ENCODE results near the gene C16orf92. TPM values are rescaled to one million over a fixed set of nuclear protein-coding genes. Genes with fewer than 3 reads are reported as not detected.

The C16orf92 gene
- total RNA-seq, 3 donors from 2014 or later (not counting 1 experiment from before 2014, with no cell fraction given), result not detected

- TF ChIP-seq CTCF (IDR thresholded peaks at IDR 0.05), result no peak
- H3K27me3 ChIP-seq (ENCODE audit: control insufficient read depth, insufficient read depth, low read length), result no peaks in the 10 kb centered on the region
- peak overlapping the region; percentile 96 for H3K4me3 ChIP-seq (ENCODE audit: low read length)
- peak overlapping the region; percentile 94 to 98 for H3K27ac Mint-ChIP-seq
- peaks cover 35 to 50% of the 10 kb centered on the region in 2 donors for H3K4me1 Mint-ChIP-seq
- peaks cover 25% of the 10 kb centered on the region for H3K36me3 ChIP-seq (ENCODE audit: control insufficient read depth, insufficient read depth, low read length)
- H3K4me3 Mint-ChIP-seq, result peak overlapping the region; percentile 98
- H3K9me3 ChIP-seq (ENCODE audit: control insufficient read depth, insufficient read depth, low read length), result no peaks in the 10 kb centered on the region
- under 1% methylated on average over 25 of the region's 25 CpGs for WGBS (ENCODE audit: insufficient coverage)
- DNase-seq, result no peak
- H3K4me1 ChIP-seq (ENCODE audit: control insufficient read depth, insufficient read depth, low read length), result peaks cover 42% of the 10 kb centered on the region
- peak overlapping the region; percentile 79 for H3K27ac ChIP-seq (ENCODE audit: low read length)
- H3K36me3 Mint-ChIP-seq, result no peaks in the 10 kb centered on the region
- ATAC-seq, result no peak
- H3K27me3 Mint-ChIP-seq (ENCODE audit: low read depth in 2 of 2), result no peaks in the 10 kb centered on the region
- intact Hi-C loops (cut with micrococcal nuclease), result loop anchor here (1.0 to 10.0 kb wide), 3 partner anchors 11 to 340 kb away; partner anchors contain the start of genes PPP4C and ZNF771
- no peaks in the 10 kb centered on the region for H3K9me3 Mint-ChIP-seq
Observed at GRCh38 chr16:30064729-30065101, 41.7 kb downstream of the C16orf92 start.

GRCh38 chr16:30065102-30065942, 42.3 kb downstream of the C16orf92 start, which contains the start of gene ALDOA:
ALDOA (plus strand) TSS chr16:30065760; CDS start chr16:30066898, 1,138 bp downstream.
- Mint-ChIP-seq H3K4me3 (peak within 1 kb of the TSS; percentile 98), H3K27ac (peak within 1 kb of the TSS; percentile 94 to 98), H3K4me1 (peaks cover 36 to 56% of the 10 kb centered on the region in 2 donors), H3K9me3 (no peaks in the 10 kb centered on the region), H3K36me3 (no peaks in the 10 kb centered on the region), H3K27me3 (ENCODE audit: low read depth in 2 of 2) (no peaks in the 10 kb centered on the region)
- WGBS (ENCODE audit: insufficient coverage), result under 1% methylated on average over 99 of the region's 99 CpGs
- Histone ChIP-seq H3K27ac (ENCODE audit: low read length) (peak within 1 kb of the TSS; percentile 79), H3K27me3 (ENCODE audit: control insufficient read depth, insufficient read depth, low read length) (no peaks in the 10 kb centered on the region), H3K9me3 (ENCODE audit: control insufficient read depth, insufficient read depth, low read length) (no peaks in the 10 kb centered on the region), H3K4me1 (ENCODE audit: control insufficient read depth, insufficient read depth, low read length) (peaks cover 42% of the 10 kb centered on the region), H3K4me3 (ENCODE audit: low read length) (peak within 1 kb of the TSS; percentile 96), H3K36me3 (ENCODE audit: control insufficient read depth, insufficient read depth, low read length) (peaks cover 31% of the 10 kb centered on the region)
- no peak for TF ChIP-seq CTCF (IDR thresholded peaks at IDR 0.05)
- DNase-seq (peak; percentile 94 to 96), ATAC-seq (peak; percentile 80 to 94 (median 84))
- intact Hi-C loops (cut with micrococcal nuclease), result loop anchor here (1.0 to 10.0 kb wide), 2 partner anchors 10 to 339 kb away; partner anchors contain the start of genes PPP4C and ZNF771

DNA sequence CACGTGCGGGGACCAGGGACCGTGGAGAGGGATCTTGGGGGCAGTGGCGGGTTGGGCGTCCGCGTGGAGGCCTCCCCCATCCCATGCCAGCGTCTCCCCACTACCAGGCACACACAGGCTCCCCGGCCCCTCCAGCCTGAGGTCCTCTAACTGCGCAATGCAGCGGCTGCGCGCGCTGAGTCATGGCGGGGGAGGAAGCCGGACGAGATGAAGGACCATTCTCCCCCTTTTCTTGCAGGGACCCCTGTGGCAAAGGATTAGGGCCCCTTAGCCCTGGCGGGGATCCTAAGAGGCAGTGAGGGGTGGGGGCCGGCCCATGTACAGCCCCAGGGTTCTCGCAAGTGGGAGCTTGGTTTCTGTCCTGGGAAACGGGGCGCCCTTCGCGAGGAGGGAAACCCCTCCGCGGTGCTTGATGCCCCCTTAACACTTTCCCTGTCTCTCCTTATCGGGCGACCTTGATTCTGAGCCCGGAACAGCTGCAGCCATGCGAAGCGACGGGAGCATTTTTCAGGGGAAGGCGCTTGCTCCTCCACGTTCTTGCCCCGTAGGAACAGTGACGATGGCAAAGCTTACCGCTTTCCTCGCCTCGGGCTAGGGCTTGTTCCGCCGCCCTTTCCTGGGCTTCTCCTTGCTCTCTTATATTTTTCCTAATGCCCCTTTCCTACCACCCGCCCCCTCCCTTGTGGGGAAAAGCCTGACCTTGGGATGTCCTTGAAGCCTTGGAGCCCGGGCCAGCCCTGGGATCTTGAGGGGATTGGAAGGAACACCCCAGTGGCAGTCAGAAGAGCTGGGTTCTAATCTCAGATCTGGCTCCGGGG, 43.2 kb downstream of the C16orf92 start:
- 2% methylated on average over 44 of the region's 44 CpGs for WGBS (ENCODE audit: insufficient coverage)
- Mint-ChIP-seq H3K27me3 (ENCODE audit: low read depth in 2 of 2) (no peaks in the 10 kb centered on the region), H3K4me3 (peak overlapping the region; percentile 98), H3K9me3 (no peaks in the 10 kb centered on the region), H3K4me1 (peaks cover 36 to 59% of the 10 kb centered on the region in 2 donors), H3K36me3 (no peaks in the 10 kb centered on the region), H3K27ac (peak overlapping the region; percentile 94 to 98)
- ATAC-seq, result peak in 1 of 3 donors; percentile 10
- DNase-seq, result peak in 1 of 2 donors; percentile 54
- Histone ChIP-seq H3K27me3 (ENCODE audit: control insufficient read depth, insufficient read depth, low read length) (no peaks in the 10 kb centered on the region), H3K36me3 (ENCODE audit: control insufficient read depth, insufficient read depth, low read length) (peaks cover 38% of the 10 kb centered on the region), H3K27ac (ENCODE audit: low read length) (peak overlapping the region; percentile 79), H3K4me1 (ENCODE audit: control insufficient read depth, insufficient read depth, low read length) (peaks cover 42% of the 10 kb centered on the region), H3K4me3 (ENCODE audit: low read length) (peak overlapping the region; percentile 96), H3K9me3 (ENCODE audit: control insufficient read depth, insufficient read depth, low read length) (no peaks in the 10 kb centered on the region)
- intact Hi-C loops (cut with micrococcal nuclease), result loop anchor here (1.0 to 10.0 kb wide), 2 partner anchors 9 to 339 kb away; partner anchors contain the start of genes PPP4C and ZNF771
- TF ChIP-seq CTCF (IDR thresholded peaks at IDR 0.05), result no peak
